ENCODE results near the gene PTPN1.

Gene PTPN1

GRCh38 chr20:50577175-50578018 lies 67.2 kb downstream of the PTPN1 start:
- TF ChIP-seq CTCF (IDR thresholded peaks at IDR 0.05; ENCODE audit: insufficient read depth, low read depth, low read length, missing control alignments), result no peak
- no peak for DNase-seq (ENCODE audit: low read depth)
- no peak overlapping the region for H3K4me3 ChIP-seq (ENCODE audit: low read depth, low read length)

GRCh38 chr20:50578061-50578777 lies 68.0 kb downstream of the PTPN1 start:
- TF ChIP-seq CTCF (IDR thresholded peaks at IDR 0.05; ENCODE audit: insufficient read depth, low read depth, low read length, missing control alignments), result no peak
- H3K4me3 ChIP-seq (ENCODE audit: low read depth, low read length), result no peak overlapping the region
- DNase-seq (ENCODE audit: low read depth), result no peak

GRCh38 chr20:50578778-50579165 lies 68.6 kb downstream of the PTPN1 start:
- no peak for TF ChIP-seq CTCF (IDR thresholded peaks at IDR 0.05; ENCODE audit: insufficient read depth, low read depth, low read length, missing control alignments)
- no peak for DNase-seq (ENCODE audit: low read depth)
- H3K4me3 ChIP-seq (ENCODE audit: low read depth, low read length), result no peak overlapping the region

GRCh38 chr20:50579511-50579910 lies 69.3 kb downstream of the PTPN1 start:
- DNase-seq (ENCODE audit: low read depth), result no peak
- H3K4me3 ChIP-seq (ENCODE audit: low read depth, low read length), result no peak overlapping the region
- TF ChIP-seq CTCF (IDR thresholded peaks at IDR 0.05; ENCODE audit: insufficient read depth, low read depth, low read length, missing control alignments), result no peak

- TF ChIP-seq CTCF (IDR thresholded peaks at IDR 0.05; ENCODE audit: insufficient read depth, low read depth, low read length, missing control alignments), result peak; percentile 76
- DNase-seq (ENCODE audit: low read depth), result peak; percentile 57
Observed at GRCh38 chr20:50580016-50580747, 70.0 kb downstream of the PTPN1 start.

GRCh38 chr20:50580842-50581544 lies 70.8 kb downstream of the PTPN1 start:
- TF ChIP-seq CTCF (IDR thresholded peaks at IDR 0.05; ENCODE audit: insufficient read depth, low read depth, low read length, missing control alignments), result no peak
- DNase-seq (ENCODE audit: low read depth), result no peak

More at GRCh38 chr20:50580016-50580747, 70.0 kb downstream of the PTPN1 start:
- no peak overlapping the region for H3K4me3 ChIP-seq (ENCODE audit: low read depth, low read length)

More at GRCh38 chr20:50580842-50581544, 70.8 kb downstream of the PTPN1 start:
- no peak overlapping the region for H3K4me3 ChIP-seq (ENCODE audit: low read depth, low read length)
